Ovary (tissue), 3 donors: Measurements from ENCODE around the gene NENF.

Experiments used
- POLR2A ChIP-seq: fragments of 450-650 bp; IDR thresholded peaks from one replicate; pipeline ENCODE4 v1.6.1; 2017; ENCODE audit warnings: antibody characterized with exemption, mild to moderate bottlenecking, moderate library complexity
- TF ChIP-seq, protein P1 (sequence below), 3 donors: fragments of 450-650 bp in 2 of 3; fragments of 200-600 bp in 1 of 3; IDR thresholded peaks; one replicate each; pipeline versions ENCODE4 v1.5.1 to v1.8.0; 2016 to 2022; ENCODE audit warnings: antibody characterized with exemption in 3 of 3, mild to moderate bottlenecking in 1 of 3
- donor health status: DM: no; HTN: no; CAD: no.

DNA sequence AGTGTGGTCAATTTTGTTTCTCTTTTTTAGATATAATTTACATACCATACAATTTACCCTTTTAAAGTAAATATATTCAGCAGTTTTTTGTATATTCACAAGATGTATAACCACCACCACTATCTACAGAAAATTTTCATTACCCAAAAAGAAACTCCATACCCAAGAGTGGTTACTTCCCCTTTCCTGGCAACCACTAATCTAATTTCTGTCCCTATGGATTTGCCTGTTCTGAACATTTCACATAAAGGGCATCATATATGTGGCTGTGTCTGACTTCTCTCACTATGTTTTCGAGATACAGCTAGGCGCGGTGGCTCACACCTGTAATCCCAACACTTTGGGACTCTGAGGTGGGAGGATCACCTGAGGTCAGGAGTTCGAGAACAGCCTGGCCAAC is 31.7 kb upstream of the NENF start:
- TF ChIP-seq, protein P1, sequence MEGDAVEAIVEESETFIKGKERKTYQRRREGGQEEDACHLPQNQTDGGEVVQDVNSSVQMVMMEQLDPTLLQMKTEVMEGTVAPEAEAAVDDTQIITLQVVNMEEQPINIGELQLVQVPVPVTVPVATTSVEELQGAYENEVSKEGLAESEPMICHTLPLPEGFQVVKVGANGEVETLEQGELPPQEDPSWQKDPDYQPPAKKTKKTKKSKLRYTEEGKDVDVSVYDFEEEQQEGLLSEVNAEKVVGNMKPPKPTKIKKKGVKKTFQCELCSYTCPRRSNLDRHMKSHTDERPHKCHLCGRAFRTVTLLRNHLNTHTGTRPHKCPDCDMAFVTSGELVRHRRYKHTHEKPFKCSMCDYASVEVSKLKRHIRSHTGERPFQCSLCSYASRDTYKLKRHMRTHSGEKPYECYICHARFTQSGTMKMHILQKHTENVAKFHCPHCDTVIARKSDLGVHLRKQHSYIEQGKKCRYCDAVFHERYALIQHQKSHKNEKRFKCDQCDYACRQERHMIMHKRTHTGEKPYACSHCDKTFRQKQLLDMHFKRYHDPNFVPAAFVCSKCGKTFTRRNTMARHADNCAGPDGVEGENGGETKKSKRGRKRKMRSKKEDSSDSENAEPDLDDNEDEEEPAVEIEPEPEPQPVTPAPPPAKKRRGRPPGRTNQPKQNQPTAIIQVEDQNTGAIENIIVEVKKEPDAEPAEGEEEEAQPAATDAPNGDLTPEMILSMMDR (IDR thresholded peaks at IDR 0.05), result no peak
- TF ChIP-seq POLR2A, result no peak
